ENCODE results near the gene RGMA. TPM values are rescaled to one million over a fixed set of nuclear protein-coding genes. Genes with fewer than 3 reads are reported as not detected.

The RGMA gene
- total RNA-seq, 2 donors from 2014 or later: 37.7 to 67.1 TPM

DNA sequence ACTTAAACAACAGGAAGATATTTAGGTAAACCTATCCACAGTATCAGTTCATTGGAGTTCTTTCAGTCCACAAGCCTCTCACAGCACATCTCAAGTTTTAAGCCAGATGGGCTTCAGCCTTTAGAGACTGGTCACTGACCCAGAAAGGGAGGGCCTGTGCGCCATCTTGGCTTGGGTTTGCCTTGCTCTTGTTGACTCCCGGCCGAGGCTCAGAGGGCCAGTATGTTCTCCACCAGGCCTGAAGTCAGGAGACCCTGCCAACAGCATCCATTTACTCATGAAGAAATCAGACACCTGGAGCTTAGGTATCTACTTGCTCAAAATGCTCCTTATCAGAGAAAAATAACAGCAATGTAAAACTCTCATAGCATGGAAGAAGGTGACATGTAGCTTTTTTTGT, 6.2 kb downstream of the RGMA start:
- H3K27ac Mint-ChIP-seq: no peak overlapping the region
- Histone ChIP-seq H3K9ac (ENCODE audit: extremely low read depth, low read length, poor library complexity, severe bottlenecking) (no peak overlapping the region), H3K27ac (ENCODE audit: low read depth, low read length) (no peak overlapping the region), H3K4me3 (ENCODE audit: low read length) (no peak overlapping the region), H3K9me3 (ENCODE audit: control insufficient read depth, low read length) (no peaks in the 10 kb centered on the region), H3K4me1 (ENCODE audit: control insufficient read depth, insufficient read depth, low read length) (peaks cover 10% of the 10 kb centered on the region), H3K27me3 (ENCODE audit: control insufficient read depth, insufficient read depth, low read length, poor library complexity, severe bottlenecking) (no peaks in the 10 kb centered on the region), H3K36me3 (ENCODE audit: control insufficient read depth, insufficient read depth, low read length) (peaks cover 24% of the 10 kb centered on the region)
- peaks cover 32% of the 10 kb centered on the region for H3K27me3 Mint-ChIP-seq (ENCODE audit: insufficient read depth)
- no peak for TF ChIP-seq CTCF (conservative IDR thresholded peaks at IDR 0.05)
- 99% methylated on average over 3 of the region's 3 CpGs; no CpG with 5 or more reads in 1 of the 2 experiments for WGBS, 2 experiments (ENCODE audit: insufficient coverage in 1 of 2, insufficient read length in 1 of 2)
- H3K36me3 Mint-ChIP-seq (ENCODE audit: low read depth): peaks cover 33% of the 10 kb centered on the region
- no peak overlapping the region for H3K4me3 Mint-ChIP-seq
- peaks cover 29% of the 10 kb centered on the region for H3K4me1 Mint-ChIP-seq
- no peaks in the 10 kb centered on the region for H3K9me3 Mint-ChIP-seq
- no peak for DNase-seq

GRCh38 chr15:93081399-93081798, 7.6 kb downstream of the RGMA start:
- Histone ChIP-seq H3K36me3 (ENCODE audit: control insufficient read depth, insufficient read depth, low read length) (peaks cover 24% of the 10 kb centered on the region), H3K27ac (ENCODE audit: low read depth, low read length) (no peak overlapping the region), H3K9ac (ENCODE audit: extremely low read depth, low read length, poor library complexity, severe bottlenecking) (no peak overlapping the region), H3K27me3 (ENCODE audit: control insufficient read depth, insufficient read depth, low read length, poor library complexity, severe bottlenecking) (no peaks in the 10 kb centered on the region), H3K4me3 (ENCODE audit: low read length) (no peak overlapping the region), H3K9me3 (ENCODE audit: control insufficient read depth, low read length) (no peaks in the 10 kb centered on the region), H3K4me1 (ENCODE audit: control insufficient read depth, insufficient read depth, low read length) (no peaks in the 10 kb centered on the region)
- Mint-ChIP-seq H3K9me3 (no peaks in the 10 kb centered on the region), H3K4me1 (peaks cover 16% of the 10 kb centered on the region), H3K27me3 (ENCODE audit: insufficient read depth) (peaks cover 28% of the 10 kb centered on the region), H3K4me3 (no peak overlapping the region), H3K36me3 (ENCODE audit: low read depth) (peaks cover 40% of the 10 kb centered on the region), H3K27ac (no peak overlapping the region)
- DNase-seq: no peak
- 93 to 94% methylated on average over 4 to 5 of the region's 5 CpGs for WGBS, 2 experiments (ENCODE audit: insufficient coverage in 1 of 2, insufficient read length in 1 of 2)
- no peak for TF ChIP-seq CTCF (conservative IDR thresholded peaks at IDR 0.05)

DNA sequence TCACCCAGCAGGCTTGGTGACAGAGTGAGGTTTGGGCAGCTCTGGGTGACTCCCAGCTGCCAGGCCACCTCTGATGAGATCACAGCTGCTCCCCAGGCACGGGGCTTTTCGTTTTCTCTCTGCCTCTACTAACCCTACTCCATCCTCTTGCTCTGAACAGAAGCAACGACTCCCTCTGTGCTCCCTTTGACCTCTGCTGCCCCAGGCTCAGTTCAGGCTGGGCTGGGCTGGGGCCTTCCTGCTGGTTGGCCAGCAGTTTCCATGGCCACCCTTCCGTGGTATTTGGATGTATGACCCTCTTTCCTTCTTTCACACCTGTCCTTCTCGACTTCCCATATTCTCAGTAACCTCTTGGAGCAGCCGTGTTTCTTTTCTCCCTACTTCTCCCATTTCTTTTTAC, 8.6 kb downstream of the RGMA start:
- H3K4me1 ChIP-seq (ENCODE audit: control insufficient read depth, insufficient read depth, low read length): no peaks in the 10 kb centered on the region
- no peak for TF ChIP-seq CTCF (conservative IDR thresholded peaks at IDR 0.05)
- Mint-ChIP-seq H3K27me3 (ENCODE audit: insufficient read depth) (peaks cover 30% of the 10 kb centered on the region), H3K36me3 (ENCODE audit: low read depth) (peaks cover 39% of the 10 kb centered on the region), H3K9me3 (no peaks in the 10 kb centered on the region), H3K27ac (no peak overlapping the region), H3K4me3 (no peak overlapping the region), H3K4me1 (peaks cover 10% of the 10 kb centered on the region)
- H3K9ac ChIP-seq (ENCODE audit: extremely low read depth, low read length, poor library complexity, severe bottlenecking): no peak overlapping the region
- H3K36me3 ChIP-seq (ENCODE audit: control insufficient read depth, insufficient read depth, low read length): peaks cover 24% of the 10 kb centered on the region
- DNase-seq: no peak
- no peaks in the 10 kb centered on the region for H3K27me3 ChIP-seq (ENCODE audit: control insufficient read depth, insufficient read depth, low read length, poor library complexity, severe bottlenecking)
- WGBS, 2 experiments (ENCODE audit: insufficient coverage in 1 of 2, insufficient read length in 1 of 2): 61 to 78% methylated on average over 5 to 6 of the region's 6 CpGs
- no peaks in the 10 kb centered on the region for H3K9me3 ChIP-seq (ENCODE audit: control insufficient read depth, low read length)
- no peak overlapping the region for H3K4me3 ChIP-seq (ENCODE audit: low read length)
- H3K27ac ChIP-seq (ENCODE audit: low read depth, low read length): no peak overlapping the region

Data from endodermal cell (in vitro differentiated cells).